ENCODE results near the gene RTN4R.

DNA sequence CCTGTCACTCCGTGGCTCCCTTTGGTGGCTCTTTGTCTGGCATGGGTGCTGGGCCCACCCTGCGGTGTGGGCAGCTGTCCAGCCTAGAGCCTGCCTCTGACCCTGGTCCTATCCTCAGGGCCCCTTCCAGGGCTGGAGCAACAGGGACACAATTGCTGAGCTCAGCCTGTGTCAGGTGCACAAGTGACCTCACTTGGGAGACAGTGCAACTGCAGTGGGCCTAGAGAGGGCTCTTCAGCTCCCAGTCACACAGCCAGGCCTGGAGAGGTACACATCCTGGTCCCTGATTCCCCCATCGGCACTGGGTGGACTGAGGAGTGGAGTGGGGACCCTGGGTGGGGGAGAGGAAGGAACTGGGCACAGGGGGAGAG, 43.9 kb downstream of the RTN4R start:
- TF ChIP-seq TAF1 (IDR thresholded peaks at IDR 0.05; ENCODE audit: low read depth, low read length) (no peak), SPI1 (IDR thresholded peaks at IDR 0.05; ENCODE audit: low read depth, low read length) (no peak)
